NT2/D1 (cell line): ENCODE data around the gene TMEM259.

Experiments
- YY1 ChIP-seq: IDR thresholded peaks from 2 replicates; pipeline ENCODE4 v1.6.1; 2011; ENCODE audit not compliant: insufficient read length, insufficient read depth
- ZNF274 ChIP-seq: IDR thresholded peaks from 2 replicates; pipeline ENCODE4 v1.6.1; 2011; ENCODE audit warnings: mild to moderate bottlenecking, low read depth, low read length

- TF ChIP-seq ZNF274 (no peak), YY1 (no peak)
Observed at GRCh38 chr19:960020-960419, 60.9 kb downstream of the TMEM259 start.
